Sciatic nerve (tissue), 2 donors: ENCODE data around the gene GALNT8. TPM values are rescaled to one million over a fixed set of nuclear protein-coding genes. Genes with fewer than 3 reads are reported as not detected.

ENCODE experiments used
- ATAC-seq: fragments of 200-7000 bp; cut with Tn5 transposase; one replicate; pipeline ENCODE4 v1.9.1; 2020; ENCODE audit warnings: mild to moderate bottlenecking, moderate library complexity
- DNase-seq: peaks from one replicate; pipeline ENCODE4 v3.0.0-alpha.2; 2020; ENCODE audit warnings: low spot score
- intact Hi-C: fragments of 100-400 bp; cut with DNase I; formaldehyde crosslinking; loops from one replicate; pipeline ENCODE4 v1.14.2; 2022
- total RNA-seq: library from RNA; stranded (reverse); fragmentation: NEBNext Ultra II Directional; extraction: Animal tissue kit (Norgen Biotek cat#: 25700); gene quantifications from one replicate; pipeline ENCODE4 v1.2.1, GENCODE V29; 2021
- donor health status: DM: no; HTN: no; CAD: no.
- donor health status: DM: no; HTN: no; CAD: no.

GALNT8 gene
- total RNA-seq, 1 donor from 2014 or later, result 3.7 TPM

GRCh38 chr12:4816744-4817525 lies 96.7 kb downstream of the GALNT8 start:
- no peak for DNase-seq
- intact Hi-C loops, result no loop called here
- no peak for ATAC-seq

DNA sequence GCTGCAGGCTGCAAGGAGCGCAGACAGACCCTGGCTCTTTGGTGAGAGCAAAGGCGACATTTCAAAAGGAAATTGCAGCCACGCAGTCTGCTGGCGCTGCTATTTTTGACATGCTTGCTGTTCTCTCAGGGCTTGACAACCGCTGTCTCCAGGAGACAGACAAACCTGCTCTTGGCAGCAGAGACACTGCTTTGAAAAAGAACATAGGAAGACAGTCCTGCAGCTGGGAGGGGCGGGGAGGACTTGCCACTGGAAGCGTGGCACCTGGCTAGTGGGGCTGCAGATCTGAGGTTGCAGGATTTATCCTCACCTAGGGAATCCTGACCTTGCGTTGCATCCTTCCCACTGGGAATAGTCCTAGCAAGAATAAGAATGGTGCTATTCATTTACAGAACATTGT lies 97.7 kb downstream of the GALNT8 start:
- no peak for DNase-seq
- intact Hi-C loops, result no loop called here
- peak; percentile 37 for ATAC-seq

GRCh38 chr12:4819654-4820053 lies 99.5 kb downstream of the GALNT8 start:
- ATAC-seq (peak; percentile 56), DNase-seq (no peak)
- intact Hi-C loops, result no loop called here

- intact Hi-C loops, result no loop called here
- no peak for DNase-seq
- ATAC-seq, result no peak
Observed at GRCh38 chr12:4820971-4821370, 100.8 kb downstream of the GALNT8 start.

Other genes with a start within 250 kb of the GALNT8 start
- gene RAD51AP1, start 181.5 kb upstream of the GALNT8 start, total RNA-seq, result 1.4 TPM
- 24.8 TPM for gene DYRK4, start 158.2 kb upstream of the GALNT8 start, total RNA-seq
- gene AKAP3, start 71.3 kb upstream of the GALNT8 start, total RNA-seq, result 2.4 TPM
- 54.2 TPM for gene NDUFA9, start 71.3 kb upstream of the GALNT8 start, total RNA-seq
- 5.2 TPM for gene KCNA1, start 189.5 kb downstream of the GALNT8 start, total RNA-seq